Kasumi-1 (cell line): Measurements from ENCODE around the gene NMNAT2.

Experiments used
- DNase-seq, 2 experiments: peaks; one replicate each; lab custom pipeline; 2025; lab: John Stamatoyannopoulos, UW

Gene NMNAT2

DNA sequence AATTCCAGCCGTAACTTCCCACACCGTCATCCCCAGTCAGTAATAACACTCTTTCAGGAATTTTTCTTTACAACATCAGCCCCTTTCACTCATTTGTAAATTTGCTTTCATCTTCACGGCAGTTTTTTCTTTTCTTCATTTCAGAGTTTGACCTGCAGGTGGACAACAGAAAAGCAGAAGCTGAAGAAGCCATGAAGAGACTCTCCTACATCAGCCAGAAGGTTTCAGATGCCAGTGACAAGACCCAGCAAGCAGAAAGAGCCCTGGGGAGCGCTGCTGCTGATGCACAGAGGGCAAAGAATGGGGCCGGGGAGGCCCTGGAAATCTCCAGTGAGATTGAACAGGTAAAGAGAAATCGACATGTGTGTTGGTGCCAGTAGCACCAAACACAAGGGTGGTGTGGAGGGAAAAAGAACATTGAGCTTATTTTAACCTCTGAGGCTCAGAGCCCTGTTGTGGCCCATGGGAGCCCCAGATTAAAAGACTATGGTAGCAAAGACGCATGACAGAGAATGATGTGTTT lies 178.9 kb downstream of the NMNAT2 start:
- no peak for DNase-seq

DNA sequence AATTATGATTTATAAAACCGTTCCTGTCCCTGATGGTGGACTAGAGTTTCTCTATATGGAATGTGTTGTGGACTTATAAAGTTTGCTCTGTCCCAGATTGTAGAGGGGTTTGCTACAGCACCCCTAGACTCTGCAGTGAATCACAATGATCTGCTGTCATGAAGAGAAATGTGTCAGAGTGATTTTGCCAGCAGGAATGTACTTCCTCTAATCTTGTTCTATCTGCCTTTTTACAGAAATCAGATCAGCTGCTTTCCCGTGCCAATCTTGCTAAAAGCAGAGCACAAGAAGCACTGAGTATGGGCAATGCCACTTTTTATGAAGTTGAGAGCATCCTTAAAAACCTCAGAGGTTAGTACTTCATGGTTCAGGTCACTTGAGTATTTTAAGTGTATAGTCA lies 180.1 kb downstream of the NMNAT2 start:
- DNase-seq: no peak

DNA sequence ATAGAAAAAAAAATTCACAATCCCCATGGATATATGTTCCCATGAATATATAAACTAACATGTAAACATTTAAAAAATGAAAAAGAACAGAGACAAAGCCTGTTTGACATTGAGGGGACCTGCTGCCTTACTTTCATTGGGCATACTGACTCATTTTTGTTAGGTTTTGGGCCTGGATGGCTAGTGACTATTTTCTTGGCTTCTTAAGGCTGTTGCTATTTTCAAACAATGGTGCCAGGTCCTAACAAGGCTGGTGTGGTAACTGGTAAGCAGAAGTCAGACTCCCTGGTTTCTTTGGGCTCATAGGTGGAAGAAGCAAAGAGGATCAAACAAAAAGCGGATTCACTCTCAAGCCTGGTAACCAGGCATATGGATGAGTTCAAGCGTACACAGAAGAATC lies 181.1 kb downstream of the NMNAT2 start:
- DNase-seq: no peak

DNA sequence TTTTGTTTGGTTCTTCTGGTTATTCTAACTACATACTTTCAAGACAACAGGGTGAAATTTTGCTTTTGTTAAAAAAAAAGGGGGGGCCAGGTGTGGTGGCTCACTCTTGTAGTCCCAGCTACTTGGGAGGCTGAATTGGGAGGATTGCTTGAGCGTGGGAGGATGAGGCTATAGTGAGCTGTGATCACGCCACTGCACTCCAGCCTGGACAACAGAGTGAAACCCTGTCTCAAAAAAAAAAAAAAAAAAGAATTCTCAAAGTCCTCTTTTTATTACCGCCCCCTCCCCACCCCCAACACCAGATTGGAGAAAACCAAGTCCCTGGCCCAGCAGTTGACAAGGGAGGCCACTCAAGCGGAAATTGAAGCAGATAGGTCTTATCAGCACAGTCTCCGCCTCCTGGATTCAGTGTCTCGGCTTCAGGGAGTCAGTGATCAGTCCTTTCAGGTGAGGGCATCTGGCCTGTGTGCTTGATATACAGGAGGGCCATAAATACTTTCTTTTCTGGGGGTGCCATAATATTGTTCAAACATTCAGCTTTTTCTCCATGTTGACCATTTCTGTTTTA lies 181.9 kb downstream of the NMNAT2 start:
- no peak for DNase-seq

DNA sequence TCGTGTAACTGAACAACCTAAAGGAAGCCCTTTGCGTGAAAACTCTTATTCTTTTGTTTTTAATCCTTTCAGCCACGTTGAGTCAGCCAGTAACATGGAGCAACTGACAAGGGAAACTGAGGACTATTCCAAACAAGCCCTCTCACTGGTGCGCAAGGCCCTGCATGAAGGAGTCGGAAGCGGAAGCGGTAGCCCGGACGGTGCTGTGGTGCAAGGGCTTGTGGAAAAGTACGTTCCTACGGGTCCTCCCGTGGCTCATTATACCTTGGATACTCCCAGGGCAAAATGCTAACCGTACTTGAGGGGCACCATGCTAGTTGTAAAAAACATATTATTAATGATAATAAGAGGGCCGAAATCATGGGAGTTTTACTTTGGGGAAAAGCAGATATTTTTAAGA lies 182.7 kb downstream of the NMNAT2 start:
- no peak for DNase-seq

DNA sequence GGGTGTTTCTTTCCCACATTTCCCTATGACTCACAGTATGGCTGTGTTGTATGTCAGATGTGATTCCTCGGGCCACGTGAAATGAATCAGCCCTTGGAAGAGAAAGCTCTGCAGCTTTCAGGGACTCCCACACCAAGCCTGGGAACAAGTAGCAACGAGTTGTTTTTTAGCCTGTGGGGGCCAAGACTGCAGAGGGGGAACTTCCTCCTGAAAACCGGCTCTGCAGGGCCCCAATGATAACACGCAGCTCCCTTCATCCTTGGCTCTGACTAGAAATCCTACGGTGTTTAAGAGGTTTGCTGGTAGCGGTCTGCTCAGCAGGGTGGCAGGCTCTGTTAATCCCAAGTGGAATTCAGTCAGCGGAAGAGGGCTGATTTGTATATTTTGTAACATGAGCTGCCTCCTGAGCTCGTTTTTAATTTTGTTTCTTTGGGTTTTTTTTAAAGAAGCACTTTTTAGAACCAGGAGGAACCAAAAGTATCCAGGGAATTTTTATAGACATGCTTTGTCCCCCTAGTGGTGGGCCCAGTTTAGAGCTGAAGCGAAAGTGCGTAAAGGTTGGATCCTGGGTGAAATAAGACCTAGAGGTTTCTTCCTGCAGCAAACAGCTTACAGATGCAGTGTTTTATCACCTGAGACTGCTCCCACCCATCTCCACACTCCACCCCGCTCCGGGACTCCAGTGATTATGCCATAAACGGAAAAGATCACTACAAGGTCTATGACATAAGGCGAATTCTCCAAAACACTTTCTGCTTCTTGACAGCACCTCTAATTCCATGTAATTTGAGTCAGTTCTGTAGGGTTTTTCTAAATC lies 183.3 kb downstream of the NMNAT2 start:
- peak; percentile 30 to 42 for DNase-seq

DNA sequence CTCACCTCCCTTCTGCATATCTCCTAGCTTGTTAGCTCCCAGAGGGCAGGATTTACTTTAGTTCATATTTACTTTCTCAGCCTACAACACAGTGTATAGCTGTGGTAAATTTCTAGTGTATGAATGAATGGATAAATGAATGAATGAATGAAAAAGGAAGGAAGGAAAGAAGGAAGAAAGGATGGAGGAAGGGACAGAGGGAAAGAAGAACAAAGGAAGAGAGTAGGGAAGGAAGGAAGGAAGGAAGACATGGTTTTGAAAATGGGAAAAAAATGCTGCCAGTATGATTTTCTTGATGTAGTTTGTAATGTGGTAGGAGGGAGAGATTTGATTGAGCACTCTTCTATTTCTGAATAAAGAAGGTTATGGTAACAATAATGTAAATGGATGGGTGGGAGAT lies 185.1 kb downstream of the NMNAT2 start:
- DNase-seq: no peak

DNA sequence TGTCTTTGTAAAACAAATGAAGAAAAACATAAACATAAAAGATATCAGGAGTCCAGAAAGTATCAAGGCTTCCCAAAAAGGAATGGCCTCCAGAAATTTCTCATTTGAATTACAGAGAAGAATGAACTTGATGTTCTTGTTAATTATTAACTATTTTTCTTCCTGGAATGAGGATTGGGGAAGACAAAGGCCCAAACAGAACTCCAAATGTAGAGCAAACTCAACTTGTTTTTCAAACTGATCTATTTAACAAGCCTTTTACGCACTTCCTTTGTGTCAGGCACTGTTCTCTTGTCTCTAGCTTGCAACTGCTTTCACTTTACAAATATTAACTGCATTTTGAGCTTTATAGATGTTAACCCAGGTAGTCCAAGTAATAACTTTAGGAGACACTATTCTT lies 186.6 kb downstream of the NMNAT2 start:
- no peak for DNase-seq

DNA sequence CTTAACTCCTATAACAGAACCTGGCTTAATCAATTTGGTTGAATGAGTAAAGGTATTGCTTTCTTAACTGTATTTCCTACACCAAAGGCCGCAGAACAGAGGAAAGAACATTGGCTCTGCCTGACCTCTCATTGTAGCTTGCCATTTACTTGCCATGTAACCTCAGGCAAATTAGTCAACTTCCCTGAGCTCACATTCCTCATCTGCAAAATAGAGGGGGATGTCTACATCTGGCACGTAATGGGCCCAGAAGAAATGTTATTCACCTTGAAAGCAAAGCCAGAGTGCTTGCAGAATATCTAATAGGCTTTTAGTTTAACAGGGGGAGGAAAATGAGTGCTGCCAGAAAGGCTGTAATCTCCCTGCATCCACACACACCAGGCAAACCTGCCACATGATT lies 187.8 kb downstream of the NMNAT2 start:
- no peak for DNase-seq

DNA sequence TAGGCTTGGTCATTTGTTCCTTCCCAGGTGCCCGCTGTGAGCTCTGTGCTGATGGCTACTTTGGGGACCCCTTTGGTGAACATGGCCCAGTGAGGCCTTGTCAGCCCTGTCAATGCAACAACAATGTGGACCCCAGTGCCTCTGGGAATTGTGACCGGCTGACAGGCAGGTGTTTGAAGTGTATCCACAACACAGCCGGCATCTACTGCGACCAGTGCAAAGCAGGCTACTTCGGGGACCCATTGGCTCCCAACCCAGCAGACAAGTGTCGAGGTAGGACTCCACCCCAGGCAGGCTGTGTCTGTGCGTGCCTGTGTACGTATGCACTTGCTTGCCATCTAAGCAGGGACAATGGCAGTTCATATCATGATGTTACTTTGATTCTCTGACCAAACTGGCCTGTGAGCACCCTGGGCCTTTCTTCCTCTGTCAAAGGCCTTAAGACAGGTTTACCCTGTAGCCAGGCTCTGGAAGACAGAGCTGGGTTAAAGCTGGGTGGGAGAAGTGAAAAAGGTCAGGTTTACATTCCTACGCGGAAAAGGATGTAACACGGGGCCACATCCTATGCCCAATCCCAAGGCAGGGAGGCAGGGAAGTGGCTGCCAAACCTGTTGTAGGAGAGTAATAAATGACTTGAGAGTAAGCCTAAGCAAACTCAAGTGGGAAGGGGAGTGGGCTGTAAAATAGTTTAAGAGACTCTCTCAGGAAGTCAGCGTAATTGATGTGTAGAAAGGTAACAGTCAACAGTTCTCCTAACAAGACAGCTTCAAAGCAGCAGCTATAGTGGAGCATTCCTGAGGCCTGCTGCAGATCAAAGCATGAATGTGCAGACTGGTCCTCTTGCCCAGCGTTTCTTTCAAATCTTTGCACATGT lies 189.6 kb downstream of the NMNAT2 start:
- no peak for DNase-seq

DNA sequence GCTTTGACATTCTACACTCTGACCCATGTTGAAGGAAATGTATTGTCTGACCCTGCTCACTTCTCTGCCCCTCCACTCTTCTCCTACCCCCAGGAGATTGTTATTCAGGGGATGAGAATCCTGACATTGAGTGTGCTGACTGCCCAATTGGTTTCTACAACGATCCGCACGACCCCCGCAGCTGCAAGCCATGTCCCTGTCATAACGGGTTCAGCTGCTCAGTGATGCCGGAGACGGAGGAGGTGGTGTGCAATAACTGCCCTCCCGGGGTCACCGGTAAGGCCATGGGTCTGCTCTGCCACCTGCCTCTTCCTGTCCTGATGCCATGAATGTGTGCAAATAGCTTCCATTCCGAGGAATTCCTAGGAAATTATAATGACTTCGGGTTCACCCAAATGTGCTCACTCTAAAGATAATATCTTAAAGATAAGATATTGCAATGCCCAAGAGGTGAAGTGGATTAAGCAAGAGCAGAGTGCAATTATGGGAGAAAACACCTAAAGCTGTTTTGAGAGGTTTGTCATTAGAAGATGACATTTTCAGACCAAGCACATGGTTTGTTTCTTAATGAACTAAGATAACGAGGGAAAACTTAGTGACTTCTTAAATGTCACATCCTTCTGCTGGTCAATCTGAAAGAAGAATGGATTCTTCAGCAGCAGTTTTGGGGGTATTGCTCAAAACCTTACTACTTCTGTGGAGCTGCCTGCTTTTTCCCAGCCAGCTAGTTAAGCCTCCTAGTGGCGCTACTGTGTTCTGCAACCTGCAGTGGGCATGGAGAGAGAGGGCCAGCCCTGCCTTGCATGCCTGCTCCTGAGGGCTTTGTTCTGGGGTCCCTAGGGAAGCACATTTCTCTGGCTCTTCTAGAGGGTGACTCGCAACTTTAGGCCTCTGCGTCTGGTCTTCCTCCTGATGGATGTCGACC lies 190.5 kb downstream of the NMNAT2 start:
- peak; percentile 31 to 41 for DNase-seq

DNA sequence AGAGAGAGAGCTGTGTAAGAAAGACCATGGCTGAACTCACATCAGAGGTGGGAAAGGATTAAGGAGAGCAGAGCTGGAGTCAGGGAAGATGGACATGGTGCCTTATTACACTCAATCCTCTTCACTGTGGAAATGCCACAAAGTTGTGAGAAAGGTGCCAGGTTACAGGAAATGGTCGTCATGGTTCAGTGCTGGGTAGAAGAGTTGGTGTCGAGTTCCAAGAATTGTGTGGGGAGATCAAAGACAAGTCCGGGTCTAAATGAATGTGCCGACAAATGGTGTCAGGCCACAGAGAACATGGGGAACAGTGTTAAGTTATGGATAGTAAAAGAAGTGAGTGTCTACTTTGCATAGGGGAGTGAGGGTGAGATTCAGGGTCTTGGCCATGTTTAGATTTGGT lies 191.2 kb downstream of the NMNAT2 start:
- DNase-seq: no peak

DNA sequence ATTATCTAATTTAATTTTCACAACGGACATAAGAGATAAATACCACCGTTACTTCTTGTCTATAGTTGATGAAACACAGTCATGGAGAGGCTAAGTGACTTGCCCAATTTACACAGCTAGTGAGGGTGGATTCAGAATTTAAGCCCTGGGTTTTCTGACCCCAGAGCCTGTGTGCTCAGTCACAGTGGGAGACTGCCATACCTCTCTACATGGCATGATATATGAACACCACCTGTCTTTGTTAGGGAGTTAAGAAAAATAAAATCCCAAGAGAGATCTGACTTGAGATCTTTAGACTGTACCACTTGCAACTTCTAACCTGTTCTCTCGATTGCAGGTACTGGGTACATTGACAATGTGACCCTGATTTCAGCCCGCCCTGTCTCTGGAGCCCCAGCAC lies 191.8 kb downstream of the NMNAT2 start:
- DNase-seq: no peak

DNA sequence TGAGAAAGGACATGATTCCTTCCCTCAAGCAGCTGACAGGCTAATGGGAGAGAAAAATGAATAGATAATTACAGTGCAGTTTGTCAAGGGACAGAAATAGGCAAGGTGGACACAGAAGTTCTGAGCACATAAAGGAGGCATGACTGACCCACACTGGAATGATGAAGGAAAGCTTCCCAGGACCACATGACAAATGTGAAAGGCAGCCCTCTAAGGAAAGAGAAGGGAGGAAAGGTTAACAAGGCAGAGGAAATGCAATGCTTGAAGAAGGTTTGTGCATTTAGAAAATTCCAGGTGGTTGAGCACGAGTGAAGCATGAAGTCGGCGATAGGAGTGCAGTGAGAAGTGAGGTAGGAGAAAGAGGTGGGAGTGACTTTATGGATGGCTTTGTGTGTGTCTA lies 194.7 kb downstream of the NMNAT2 start:
- DNase-seq: no peak

DNA sequence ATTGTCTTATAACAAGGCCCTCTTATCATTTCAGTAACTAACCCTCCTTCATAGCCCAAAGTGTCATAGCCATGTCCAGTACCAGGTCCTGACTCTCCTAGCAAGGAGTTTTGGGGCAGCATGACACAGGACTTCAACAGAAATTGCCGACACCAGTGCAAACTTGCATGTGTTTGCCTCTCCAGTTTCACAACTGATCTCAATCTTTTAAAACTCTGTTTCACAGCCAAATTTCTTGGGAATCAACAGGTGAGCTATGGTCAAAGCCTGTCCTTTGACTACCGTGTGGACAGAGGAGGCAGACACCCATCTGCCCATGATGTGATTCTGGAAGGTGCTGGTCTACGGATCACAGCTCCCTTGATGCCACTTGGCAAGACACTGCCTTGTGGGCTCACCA lies 195.3 kb downstream of the NMNAT2 start:
- no peak for DNase-seq

DNA sequence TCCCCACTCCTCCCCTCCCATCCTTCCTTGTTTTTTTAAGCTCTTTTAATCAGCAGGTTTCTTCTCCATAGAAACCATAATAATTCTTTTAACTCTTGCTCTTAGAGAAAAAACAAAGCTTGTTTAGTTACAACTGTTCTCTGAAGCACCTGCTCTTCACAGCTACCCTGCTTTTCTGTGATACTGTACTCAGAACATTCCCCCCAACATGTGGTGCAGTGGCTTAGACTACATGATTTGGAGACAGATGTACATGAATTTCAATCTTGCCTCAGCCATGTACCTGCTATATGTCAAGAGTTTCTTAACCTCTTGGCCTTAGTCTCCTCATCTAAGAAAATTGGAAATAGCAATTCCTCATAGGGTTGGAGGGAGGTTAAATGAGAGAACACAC lies 198.6 kb downstream of the NMNAT2 start:
- no peak for DNase-seq

DNA sequence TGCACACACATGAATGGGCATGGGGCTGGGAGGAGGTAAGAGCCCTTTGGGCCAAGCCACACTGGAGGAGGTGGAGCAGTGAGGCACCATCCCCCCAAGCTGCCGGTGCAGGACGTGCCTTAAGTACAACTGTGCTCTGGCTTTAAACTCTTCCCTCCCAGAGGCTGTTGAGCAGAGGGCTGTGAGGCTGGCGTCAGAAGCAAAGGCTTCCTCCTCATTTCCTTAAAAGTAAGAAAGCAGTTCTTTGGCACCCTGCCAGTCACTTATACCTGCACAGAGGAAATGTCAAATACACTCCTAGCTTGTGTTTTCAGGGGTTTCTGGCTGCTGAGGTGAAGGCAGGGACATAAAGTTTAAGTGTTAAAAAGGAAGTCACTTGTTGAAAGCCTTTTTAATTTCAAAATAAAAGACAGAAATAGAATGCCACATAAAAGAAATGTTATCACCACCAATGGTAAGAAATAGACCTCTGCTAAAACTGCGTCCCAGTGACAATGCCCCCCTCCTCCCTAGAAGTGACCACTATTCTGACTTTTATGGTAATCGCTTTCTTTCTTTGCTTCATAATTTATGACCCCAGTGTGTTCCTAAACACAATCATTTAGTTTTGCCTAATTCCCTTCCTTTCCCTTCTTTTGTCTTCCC lies 199.1 kb downstream of the NMNAT2 start:
- no peak for DNase-seq

DNA sequence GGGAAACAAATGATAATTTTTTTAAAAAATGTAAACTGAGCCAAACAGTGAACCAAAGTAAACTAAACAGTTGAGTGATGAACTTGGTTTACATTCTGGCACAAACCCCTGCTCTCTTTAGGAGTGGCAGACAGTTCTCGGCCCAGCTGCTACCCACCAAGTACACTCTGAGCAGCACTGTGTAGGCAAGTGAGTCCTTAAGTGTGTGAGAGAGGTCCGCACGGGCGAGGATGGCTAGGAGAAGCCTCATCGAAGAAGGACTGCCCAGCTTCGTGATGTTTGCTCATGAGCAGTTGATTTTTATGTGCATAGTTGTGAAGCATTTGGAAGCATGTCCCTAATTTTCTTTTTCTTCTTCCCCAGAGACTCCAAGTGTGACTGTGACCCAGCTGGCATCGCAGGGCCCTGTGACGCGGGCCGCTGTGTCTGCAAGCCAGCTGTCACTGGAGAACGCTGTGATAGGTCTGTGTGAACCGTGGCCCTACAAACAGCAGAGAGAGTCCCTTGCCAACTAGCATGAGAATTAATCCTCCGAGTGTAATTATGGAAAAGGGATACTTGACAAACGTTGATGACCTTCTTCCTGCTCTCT lies 200.1 kb downstream of the NMNAT2 start:
- DNase-seq: no peak

DNA sequence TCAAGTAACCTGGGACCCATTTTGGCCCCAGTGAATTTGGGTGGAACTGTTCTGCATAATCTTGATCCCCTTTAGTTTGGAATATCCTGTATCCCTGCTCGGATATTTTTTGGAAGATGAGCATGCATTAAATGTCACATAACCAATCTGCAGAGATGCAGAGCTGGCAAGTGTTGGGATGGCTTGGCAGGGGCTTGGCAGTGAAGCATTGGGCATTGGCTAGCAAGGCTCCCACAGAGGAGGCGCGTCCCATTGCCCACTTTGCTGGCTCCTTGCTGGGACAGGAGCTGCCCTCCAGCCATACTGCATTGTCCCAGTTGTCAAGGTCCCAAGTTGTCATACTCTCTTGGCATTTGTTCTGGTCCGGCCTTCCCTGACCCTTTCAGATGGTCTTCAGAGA lies 202.2 kb downstream of the NMNAT2 start:
- DNase-seq: no peak

DNA sequence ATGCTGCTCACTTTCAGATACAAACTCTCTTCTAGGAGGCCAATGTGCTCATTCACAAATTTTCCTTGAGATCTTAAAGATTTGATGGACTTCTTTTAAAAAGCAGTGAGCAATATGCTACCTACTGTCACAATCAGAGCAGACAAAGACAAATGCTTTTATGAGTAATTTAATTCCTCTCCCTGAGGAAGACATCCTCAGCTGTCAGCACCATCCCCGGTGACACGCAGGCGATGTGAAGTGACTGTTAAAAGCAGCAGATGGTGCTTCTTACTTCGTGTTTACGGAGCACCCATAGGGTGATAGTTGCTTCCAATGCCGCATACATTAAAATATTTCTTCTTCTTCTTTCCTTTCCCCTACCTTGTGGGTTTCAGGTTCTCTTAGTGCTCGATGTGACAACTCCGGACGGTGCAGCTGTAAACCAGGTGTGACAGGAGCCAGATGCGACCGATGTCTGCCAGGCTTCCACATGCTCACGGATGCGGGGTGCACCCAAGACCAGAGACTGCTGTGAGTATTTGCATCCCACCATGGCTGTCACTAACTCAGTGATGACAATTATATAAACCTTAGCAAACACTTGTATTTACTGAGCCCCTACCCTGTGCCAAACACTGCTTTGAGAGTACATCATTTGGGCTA lies 203.0 kb downstream of the NMNAT2 start:
- no peak for DNase-seq
